HL-60/S4 (cell line): ENCODE results near the gene B4GALT5.
"Not testable (repeated sequence)": the region's sequence is repeated elsewhere in the genome, so short reads cannot be mapped to it uniquely, and the experiment has no call there.

Experiments used
- in situ Hi-C: fragments of 300-500 bp; cut with MboI; formaldehyde crosslinking; loops from 2 replicates; pipeline ENCODE4 v1.14.3; 2022; ENCODE audit warnings: low sequenced_read_pairs

The B4GALT5 gene, protein sequence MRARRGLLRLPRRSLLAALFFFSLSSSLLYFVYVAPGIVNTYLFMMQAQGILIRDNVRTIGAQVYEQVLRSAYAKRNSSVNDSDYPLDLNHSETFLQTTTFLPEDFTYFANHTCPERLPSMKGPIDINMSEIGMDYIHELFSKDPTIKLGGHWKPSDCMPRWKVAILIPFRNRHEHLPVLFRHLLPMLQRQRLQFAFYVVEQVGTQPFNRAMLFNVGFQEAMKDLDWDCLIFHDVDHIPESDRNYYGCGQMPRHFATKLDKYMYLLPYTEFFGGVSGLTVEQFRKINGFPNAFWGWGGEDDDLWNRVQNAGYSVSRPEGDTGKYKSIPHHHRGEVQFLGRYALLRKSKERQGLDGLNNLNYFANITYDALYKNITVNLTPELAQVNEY

DNA sequence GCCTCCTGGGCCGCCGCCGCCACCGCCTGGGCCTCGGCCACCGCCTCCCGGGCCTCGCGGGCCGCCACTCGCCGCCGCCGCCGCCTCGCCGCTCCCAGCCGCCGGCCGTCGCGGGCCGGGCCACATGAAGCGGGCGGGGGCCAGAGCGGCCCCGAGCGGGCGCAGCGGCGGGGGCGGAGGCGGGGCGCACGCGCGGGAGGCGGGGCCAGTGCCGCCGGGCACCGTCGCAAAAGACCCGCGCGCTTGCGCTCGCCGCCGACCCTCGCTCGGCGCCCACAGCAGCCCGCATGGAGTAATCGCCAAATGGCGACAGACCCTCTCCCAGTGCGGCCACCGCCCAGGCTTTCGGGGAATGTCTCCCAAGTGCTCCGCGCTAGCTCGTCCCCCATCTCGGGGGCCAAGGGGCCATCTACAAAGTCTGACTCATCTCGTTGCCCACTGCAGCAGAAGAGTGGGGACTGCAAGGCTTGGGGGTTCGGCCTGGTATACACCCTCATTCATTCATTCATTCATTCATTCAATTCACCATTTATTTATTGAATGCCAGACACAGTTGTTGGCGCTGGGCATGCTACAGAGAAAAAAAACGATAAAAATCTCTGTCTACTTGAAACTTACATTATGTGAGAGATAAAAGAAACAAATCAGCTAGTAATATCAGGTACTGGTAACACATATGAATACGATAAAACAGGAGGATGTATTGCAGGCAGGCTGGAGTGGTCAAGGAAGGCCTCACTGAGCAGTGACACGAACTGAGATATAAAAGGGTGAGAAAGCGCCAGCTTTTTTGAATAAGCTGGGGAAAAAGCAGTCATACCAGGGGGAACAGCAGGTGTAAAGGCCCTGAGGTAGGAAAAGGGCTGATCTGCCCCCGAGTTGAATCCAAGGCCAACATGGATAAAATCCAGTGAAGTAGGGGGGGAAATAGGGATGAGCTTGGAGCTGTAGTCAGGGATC lies at the start of gene B4GALT5:
TSS of gene B4GALT5 (minus strand) at position 126 of the 960 bp plus-strand sequence. CDS start 188 bp downstream, outside the sequence.
- in situ Hi-C loops: no loop called here

DNA sequence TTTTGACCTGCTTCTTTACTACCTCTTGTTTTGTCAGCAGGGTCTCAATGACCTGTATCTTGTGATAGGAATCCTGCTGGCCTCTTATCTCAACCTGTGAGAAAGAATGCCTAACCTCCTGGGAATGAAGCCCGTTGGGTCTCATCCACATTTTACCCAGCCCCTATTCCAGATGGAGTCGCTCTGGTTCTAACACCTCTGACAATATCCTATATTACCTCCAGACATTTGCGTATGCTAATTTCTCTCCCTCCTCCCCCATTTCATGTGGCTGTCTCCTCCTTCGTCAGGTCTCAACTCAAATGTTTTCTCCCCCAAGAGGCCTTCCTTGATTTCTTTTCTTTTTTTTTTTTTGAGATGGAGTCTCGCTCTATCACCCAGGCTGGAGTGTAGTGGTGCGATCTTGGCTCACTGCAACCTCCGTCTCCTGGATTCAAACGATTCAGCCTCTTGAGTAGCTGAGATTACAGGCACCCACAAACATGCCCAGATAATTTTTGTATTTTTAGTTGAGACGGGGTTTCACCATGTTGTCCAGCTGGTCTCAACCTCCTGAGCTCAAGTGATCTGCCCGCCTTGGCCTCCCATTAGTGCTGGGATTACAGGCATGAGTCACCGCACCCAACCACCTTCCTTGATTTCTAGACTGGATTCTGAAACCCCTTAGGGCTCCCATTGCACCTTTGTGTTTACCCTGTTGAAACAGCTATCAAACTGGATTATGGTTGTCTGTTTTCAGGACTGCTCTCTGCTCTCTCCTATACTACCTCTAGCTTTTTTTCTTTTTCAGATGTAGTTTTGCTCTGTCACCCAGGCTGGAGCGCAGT lies 49.5 kb upstream of the B4GALT5 start:
- in situ Hi-C loops: no loop called here

DNA sequence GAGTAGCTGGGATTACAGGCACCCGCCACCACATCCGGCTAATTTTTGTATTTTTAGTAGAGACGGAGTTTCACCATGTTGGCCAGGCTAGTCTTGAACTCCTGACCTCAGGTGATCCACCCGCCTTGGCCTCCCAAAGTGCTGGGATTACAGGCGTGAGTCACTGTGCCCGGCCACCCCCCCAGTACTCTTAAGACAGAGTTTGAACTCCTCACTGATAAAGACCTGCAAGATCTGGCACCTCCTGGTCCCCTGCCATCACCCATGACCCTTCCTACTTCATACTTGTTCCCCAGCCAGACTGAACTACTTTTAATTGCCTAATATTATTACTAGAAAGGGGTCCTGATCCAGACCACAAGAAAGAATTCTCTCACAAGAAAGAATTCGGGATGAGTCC lies 48.2 kb upstream of the B4GALT5 start:
- in situ Hi-C loops: not testable (repeated sequence)

DNA sequence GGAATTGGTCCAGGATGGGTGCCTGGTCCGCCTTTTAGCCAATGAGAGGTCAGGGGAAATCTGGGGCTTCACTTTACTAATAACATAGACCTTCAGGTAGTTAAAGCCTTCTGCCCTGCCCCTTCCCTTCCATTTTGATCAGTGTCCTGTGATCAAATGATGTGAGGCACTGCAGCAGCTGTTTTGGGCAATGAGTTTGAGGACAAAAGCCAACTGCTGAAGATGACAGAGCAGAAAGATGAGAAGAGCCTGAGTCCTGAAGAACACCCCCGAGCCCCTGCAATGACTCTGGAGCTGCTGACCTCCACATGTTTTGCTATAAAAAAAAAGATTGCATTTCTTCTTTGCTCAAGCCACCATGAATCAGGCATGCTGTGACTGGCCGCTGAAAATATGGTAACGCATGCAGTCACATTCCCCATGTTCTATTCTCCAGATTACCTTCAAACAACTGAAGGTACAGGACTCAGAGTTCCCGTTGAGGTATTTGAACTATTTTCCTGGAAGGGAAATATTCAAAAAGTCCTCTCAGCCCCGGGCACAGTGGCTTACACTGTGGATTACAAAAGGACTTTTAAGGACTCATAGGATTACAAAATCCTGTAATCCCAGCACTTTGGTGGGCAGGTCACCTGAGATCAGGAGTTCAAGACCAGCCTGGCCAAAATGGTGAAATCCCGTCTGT lies 45.7 kb upstream of the B4GALT5 start:
- in situ Hi-C loops: no loop called here

DNA sequence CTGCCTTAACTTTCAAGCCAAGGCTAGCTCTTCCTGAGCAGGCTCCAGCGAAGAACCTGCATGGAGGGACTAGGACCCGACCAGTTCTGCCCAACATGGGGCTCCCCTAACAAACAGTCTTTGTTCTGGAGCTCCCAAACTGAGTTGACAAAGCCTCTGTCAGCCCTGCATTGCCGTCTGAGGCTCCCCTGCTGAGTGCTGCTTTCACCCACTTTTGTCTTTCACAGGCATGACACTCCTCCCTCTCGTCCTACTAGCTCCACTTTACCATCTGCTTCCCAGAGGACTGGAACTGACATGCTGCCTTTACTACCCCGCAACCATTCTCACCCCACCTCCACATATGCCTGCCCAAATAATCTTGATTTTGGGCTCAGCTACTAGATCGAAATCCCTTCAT lies 45.1 kb upstream of the B4GALT5 start:
- in situ Hi-C loops: no loop called here

DNA sequence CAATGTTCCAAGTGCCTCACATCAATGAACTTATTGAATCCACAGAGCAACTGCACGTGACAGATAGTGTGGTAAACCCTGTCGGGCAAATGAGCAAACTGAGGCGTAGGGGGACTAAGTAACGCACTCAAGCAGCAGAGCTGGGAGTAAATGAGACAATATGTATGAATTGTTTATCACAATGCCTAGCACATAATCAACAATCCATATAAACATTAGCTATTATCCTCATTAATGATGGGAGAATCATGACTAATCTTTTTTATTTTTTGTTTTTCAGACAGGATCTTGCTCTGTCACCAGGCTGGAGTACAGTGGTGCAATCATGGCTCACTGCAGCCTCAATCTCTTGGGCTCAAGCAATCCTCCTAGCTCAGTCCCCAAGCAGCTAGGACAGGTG lies 43.9 kb upstream of the B4GALT5 start:
- in situ Hi-C loops: no loop called here

DNA sequence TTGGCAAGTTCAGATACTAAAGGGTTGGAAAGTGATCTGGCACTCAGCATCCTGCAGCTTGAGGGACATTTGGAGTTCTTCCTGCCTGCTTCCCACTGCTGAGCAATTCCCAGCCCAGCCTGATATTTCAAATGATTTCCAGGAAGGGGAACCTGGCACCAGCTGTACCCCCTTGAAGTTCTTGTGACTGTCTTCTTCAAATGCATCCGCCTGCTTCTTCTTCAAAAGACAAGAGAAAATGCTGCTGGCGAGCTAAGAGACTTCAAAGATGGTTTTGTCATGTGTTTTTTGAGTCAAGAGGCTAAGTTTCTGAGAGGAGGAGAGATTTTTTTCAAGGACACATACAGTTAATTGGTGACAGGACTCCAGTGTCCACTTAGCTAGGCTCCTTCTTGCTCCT lies 42.6 kb upstream of the B4GALT5 start:
- in situ Hi-C loops: no loop called here

DNA sequence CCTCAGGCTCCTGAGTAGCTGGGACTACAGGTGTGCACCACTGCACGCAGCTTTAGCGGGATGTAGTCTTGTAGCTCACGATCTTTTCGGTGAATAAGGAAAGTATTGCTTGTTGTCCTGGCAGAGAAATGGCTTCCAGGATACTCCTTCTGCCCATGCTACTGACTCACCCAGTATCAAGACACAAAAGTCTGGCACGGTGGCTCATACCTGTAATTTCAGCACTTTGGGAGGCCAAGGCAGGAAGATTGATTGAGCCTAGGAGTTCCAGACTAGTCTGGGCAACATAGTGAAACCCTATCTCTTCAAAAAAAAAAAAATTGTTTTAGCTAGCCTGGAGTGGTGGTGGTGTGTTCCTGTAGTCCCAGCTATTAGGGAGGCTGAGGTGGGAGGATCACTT lies 40.9 kb upstream of the B4GALT5 start:
- in situ Hi-C loops: no loop called here

DNA sequence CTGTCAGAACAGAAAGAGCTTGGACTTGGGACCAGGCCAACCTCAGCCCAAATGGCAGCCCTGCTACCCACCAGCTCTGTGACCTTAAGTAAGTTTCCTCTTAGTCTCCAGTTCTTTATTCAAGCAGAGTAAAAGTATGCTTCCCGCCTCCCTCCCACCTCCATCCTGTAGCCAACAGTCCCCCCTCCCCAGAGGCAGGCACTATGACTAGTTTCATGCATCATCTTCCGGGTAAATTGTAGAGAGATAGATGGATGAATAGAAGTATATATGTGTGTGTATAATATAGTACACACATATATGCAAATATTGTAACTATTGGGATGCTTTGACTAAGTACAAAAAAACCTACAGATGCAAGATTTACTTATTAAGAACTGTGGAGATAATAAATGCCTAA lies 39.5 kb upstream of the B4GALT5 start:
- in situ Hi-C loops: no loop called here

DNA sequence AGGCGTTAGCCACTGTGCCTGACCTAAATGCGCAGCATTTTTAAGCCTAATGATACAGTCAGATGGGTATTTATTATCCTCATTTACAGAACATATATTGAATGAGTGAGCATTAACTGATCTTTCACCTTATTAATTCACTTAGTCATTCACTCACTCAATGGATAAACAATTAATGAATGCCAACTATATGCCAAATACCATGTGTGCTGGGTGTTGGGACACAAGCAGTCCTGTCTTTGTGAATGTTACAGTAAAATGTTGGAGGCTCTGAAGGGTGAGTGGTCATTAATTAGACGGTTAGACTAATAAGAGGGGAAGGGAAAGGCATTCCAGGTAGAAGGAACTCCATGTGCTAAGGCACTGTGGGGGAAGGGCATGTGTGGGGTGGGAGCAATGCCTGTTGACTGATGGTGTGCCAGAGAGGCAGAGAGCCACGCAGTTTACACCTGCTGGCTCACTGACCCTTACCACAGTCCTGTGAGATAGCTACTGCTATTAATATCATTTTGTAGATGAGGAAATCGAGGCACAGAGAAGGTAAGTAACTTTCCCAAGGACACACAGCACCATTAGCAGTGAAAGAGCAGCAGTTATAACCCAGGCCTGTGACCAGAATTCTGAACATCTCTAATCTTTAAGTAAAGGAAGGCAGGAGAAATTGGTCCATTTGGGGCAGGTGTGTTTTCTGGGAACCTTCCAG lies 38.7 kb upstream of the B4GALT5 start:
- in situ Hi-C loops: no loop called here

DNA sequence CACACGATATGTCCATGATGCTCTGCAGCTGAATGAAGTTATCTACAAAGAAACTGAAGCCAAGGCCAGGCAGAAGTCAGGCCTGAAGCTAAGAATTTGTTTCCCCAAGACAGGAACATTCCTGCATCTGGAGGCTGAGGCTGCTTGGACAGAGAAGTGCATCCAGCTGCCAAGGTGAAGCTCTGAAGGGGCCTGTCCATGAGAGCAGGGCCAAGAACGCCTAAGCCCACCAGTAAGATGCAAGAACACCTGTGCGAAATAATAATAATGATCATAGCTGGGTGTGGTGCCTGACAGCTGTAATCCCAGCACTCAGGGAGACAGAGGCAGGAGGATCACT lies 37.7 kb upstream of the B4GALT5 start:
- in situ Hi-C loops: no loop called here

DNA sequence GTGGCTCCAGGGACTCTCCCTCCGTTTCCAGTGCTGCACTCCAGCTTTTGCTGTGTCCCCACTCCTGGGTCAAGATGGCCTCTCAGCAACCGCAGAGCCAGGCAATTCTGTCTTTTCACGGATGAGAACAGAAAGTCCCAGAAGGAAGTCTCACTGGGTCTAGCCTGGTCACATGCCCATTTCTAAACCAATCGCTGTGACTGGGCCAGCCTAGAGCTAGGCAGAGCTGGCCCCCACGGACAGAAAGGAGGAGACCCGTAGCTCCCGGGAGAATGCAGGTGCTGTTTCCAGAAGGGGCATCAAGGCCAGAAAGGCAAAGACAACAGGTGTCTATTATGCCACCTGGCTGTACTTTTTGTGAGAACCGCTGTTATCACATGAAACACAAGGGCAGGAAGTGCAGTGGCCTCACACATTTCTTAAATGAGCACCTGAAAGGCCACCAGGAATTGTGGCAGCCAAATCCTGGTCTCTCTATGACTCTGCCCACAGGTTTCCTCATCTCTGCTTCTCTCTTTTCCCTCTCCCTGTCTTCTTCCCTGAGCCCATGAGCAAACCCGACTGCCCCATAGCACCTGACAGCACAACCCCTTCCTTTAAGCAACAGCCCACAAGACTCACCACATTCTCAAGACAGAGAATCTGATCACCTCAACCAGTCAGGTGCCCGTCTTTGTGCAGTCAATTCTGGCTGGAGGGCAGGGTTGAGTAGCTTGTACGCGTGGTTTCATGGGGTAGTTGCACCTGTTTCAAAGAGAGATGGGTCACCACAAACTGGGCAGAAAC lies 37.1 kb upstream of the B4GALT5 start:
- in situ Hi-C loops: no loop called here

DNA sequence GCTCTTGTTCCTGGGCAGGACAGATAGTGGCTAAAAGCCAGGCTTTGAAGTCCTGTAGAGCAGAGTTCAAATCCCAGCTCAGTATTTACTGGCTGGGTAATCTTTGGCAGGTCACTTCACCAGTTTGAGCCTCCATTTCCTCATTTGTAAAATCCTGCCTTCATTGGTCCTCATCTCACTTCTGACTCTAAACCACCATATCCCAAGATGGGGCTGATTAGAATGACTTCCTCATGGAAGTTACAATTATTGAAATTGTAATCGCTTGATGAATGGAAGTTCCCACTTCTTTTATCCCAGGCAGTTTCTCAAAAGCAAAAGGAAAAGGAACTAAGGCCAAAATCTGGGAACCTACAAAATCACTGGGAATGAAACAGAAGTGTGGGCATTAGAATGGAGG lies 35.9 kb upstream of the B4GALT5 start:
- in situ Hi-C loops: no loop called here

DNA sequence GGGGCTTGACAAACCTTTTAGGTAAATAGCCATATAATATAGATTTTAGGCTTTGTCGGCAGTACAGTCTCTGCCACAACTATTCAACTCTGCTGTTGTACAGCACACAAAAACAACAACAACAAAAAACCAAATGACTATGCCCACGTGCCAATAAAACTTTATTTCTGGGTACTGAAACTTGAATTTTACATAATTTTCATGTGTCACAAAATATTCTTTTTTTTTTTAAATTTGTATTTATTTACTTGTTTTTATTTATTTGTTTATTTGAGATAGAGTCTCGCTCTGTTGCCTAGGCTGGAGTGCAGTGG lies 34.8 kb upstream of the B4GALT5 start:
- in situ Hi-C loops: no loop called here

DNA sequence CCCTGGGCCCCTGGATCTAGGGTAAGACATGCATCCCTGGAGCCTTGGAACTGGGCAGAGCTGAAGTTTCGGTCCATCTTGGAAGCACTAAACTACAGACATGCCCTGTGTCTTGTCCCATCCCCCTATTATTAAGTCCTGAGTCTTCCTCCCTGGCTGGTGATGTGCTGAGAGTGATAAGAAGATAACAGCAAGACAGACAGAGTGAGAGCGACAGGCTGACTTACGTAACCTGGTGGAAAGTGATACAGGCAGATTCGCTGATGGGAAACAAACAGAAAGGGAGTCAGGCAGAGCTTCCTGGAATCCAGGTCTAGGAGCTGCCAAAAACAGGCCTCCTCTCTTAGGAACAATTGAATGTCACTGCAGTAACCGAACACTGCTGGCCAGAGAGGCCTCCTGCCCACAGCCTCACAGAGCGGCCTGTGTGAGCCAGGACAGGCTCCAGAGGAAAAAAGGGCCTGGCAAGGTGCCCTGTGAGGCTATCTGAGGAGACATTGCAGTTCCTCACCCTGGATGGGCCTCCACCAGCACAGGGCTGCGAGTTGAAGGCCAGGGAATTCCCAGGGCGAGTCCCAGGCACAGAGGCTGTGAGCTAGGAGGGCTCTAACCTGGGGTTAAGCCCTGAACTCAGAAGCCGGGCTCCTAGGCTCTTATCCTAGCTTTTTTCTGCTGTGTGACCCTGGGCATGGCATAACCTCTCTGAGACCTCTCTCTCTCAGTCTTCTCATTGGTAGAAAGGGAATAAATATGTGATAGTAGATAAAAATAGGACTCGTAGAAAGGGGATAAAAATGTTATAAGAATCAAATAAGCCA lies 34.2 kb upstream of the B4GALT5 start:
- in situ Hi-C loops: no loop called here

DNA sequence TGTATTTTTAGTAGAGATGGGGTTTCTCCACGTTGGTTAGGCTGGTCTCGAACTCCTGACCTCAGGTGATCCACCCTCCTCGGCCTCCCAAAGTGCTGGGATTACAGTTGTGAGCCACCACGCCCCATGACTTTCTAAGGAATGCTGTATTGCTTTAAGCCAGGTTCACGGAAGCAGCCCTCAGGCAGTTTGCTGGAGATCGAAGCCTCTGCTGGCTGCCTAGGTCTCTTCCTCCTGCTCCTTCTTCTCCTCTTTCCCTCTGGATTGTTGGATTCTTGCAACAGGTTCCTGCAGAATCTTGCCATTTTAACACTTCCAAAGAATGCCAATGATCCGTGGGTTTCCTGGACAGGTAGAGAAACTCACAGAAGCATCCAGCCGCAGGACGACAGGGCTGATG lies 29.3 kb upstream of the B4GALT5 start:
- in situ Hi-C loops: no loop called here

DNA sequence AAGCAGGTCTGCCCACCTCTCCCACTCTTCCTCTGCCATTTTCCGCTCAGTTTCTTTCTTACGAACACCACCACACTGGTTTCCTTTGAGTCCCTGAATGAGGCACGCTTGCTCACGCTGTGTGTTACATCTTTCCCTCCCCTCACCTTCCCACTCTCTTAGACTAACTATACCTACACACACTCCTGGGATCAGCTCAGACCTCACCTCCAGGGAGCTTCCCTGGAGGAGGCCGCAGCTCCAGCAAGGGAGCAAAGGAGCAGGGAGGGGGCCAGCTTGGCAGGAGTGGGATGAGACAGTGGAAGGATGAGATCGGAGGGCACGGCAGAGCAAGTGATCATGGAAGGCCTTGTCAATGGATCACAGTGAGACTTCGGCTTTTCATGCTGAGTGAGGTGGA lies 28.3 kb upstream of the B4GALT5 start:
- in situ Hi-C loops: no loop called here

DNA sequence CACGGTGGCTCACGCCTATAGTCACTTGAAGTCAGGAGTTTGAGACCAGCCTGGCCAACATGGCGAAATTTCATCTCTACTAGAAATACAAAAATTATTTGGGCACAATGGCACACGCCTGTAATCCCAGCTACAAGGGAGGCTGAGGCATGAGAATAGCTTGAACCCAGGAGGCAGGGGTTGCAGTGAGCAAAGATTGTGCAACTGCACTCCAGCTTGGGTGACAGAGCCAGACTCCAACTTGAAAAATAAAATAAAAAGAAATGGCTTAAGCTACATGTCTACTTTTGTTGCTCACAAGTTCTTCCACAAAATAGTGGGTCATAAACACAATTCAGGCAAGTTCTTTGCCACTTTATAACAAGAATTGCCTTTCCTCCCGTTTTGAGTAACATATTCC lies 27.1 kb upstream of the B4GALT5 start:
- in situ Hi-C loops: no loop called here

DNA sequence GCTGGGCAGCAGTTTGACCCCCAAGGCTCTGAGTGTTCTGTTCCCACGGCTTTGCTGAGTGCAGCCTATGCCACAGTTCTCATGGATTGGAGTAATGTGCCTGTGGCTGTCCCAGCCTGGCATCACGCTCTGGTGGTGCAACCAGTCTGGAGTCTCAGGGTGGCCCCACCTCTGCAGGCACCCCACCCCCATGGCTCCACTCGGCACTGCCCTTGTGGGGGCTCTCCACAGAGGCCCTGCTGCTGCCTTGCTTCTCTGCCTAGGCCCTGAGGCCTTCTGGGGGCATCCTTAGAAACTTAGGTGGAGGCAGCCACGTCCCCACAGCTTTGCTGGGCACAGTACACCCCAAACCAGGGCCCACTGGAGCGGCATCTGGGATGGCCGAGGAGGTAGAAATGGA lies 25.4 kb upstream of the B4GALT5 start:
- in situ Hi-C loops: no loop called here
